WTC11 (cell line): ENCODE data around the gene CMC4. TPM values are rescaled to one million over a fixed set of nuclear protein-coding genes. Genes with fewer than 3 reads are reported as not detected.

Experiments used
- ATAC-seq: fragments of 200-7000 bp; cut with Tn5 transposase; 2 replicates; pipeline ENCODE4 v1.10.0; 2021; ENCODE audit warnings: mild to moderate bottlenecking, moderate library complexity
- CTCF ChIA-PET: fragments of 300-600 bp; sonication (Branson Sonifier 250); formaldehyde crosslinking; loops from one replicate; lab custom pipeline; 2021; ENCODE audit warnings: antibody characterized with exemption; lab: Charles Lee
- POLR2A ChIA-PET: fragments of 350-600 bp; sonication (Branson Sonifier 250); formaldehyde crosslinking; loops from one replicate; lab custom pipeline; 2021; ENCODE audit warnings: antibody characterized with exemption; lab: Charles Lee
- DNase-seq: peaks from one replicate; pipeline ENCODE4 v3.0.0; 2021; ENCODE audit warnings: low spot score
- H3K27ac Mint-ChIP-seq: 2 replicates; pipeline ENCODE4 v1.8.0; 2021; ENCODE audit warnings: mixed read lengths
- H3K27me3 Mint-ChIP-seq: 2 replicates; pipeline ENCODE4 v1.8.0; 2021; ENCODE audit warnings: low read depth, mild to moderate bottlenecking, moderate library complexity, mixed read lengths
- H3K36me3 Mint-ChIP-seq: 2 replicates; pipeline ENCODE4 v1.8.0; 2021; ENCODE audit warnings: mixed read lengths
- H3K4me1 Mint-ChIP-seq: 2 replicates; pipeline ENCODE4 v1.8.0; 2022; ENCODE audit warnings: mixed read lengths
- H3K4me3 Mint-ChIP-seq: 2 replicates; pipeline ENCODE4 v1.8.0; 2021; ENCODE audit warnings: mild to moderate bottlenecking, moderate library complexity, mixed read lengths
- H3K9me3 Mint-ChIP-seq: 2 replicates; pipeline ENCODE4 v1.8.0; 2021; ENCODE audit warnings: mixed read lengths
- ATF6 ChIP-seq: sonication (generic); formaldehyde crosslinking; IDR thresholded peaks from 2 replicates; pipeline ENCODE4 v1.8.1; 2023; ENCODE audit warnings: mild to moderate bottlenecking, missing genetic modification reagents
- FOXJ3 ChIP-seq: sonication (generic); formaldehyde crosslinking; IDR thresholded peaks from 2 replicates; pipeline ENCODE4 v1.9.0; 2021; ENCODE audit warnings: missing genetic modification reagents, mild to moderate bottlenecking, borderline replicate concordance
- GTF2I ChIP-seq: fragments of 250-450 bp; sonication (Bioruptor Pico); conservative IDR thresholded peaks from 2 replicates; pipeline ENCODE4 v1.4.0; 2021; ENCODE audit warnings: mild to moderate bottlenecking
- IRF1 ChIP-seq: sonication (generic); formaldehyde crosslinking; IDR thresholded peaks from 2 replicates; pipeline ENCODE4 v1.8.0; 2023; ENCODE audit warnings: missing genetic modification reagents
- NFE2L1 ChIP-seq: sonication (generic); formaldehyde crosslinking; IDR thresholded peaks from 2 replicates; pipeline ENCODE4 v1.8.1; 2023; ENCODE audit warnings: missing genetic modification reagents
- NR2C2 ChIP-seq: sonication (generic); formaldehyde crosslinking; IDR thresholded peaks from 2 replicates; pipeline ENCODE4 v1.8.0; 2022; ENCODE audit warnings: mild to moderate bottlenecking, missing genetic modification reagents
- OVOL2 ChIP-seq: fragments of 250-450 bp; sonication (Bioruptor Pico); IDR thresholded peaks from 2 replicates; pipeline ENCODE4 v1.9.0; 2021; ENCODE audit warnings: mild to moderate bottlenecking, borderline replicate concordance
- PRRX2 ChIP-seq: fragments of 250-450 bp; sonication (Bioruptor Pico); IDR thresholded peaks from 2 replicates; pipeline ENCODE4 v1.8.0; 2021; ENCODE audit warnings: mild to moderate bottlenecking
- RELA ChIP-seq: sonication (generic); formaldehyde crosslinking; IDR thresholded peaks from 2 replicates; pipeline ENCODE4 v1.8.1; 2022; ENCODE audit warnings: missing genetic modification reagents, mild to moderate bottlenecking, borderline replicate concordance
- RORB ChIP-seq: fragments of 250-450 bp; sonication (Bioruptor Pico); IDR thresholded peaks from 2 replicates; pipeline ENCODE4 v1.9.0; 2021; ENCODE audit warnings: mild to moderate bottlenecking
- SMAD3 ChIP-seq: sonication (generic); formaldehyde crosslinking; IDR thresholded peaks from 2 replicates; pipeline ENCODE4 v1.8.0; 2022; ENCODE audit warnings: missing genetic modification reagents, mild to moderate bottlenecking, borderline replicate concordance
- SMAD4 ChIP-seq: sonication (generic); formaldehyde crosslinking; IDR thresholded peaks from 2 replicates; pipeline ENCODE4 v1.8.0; 2022; ENCODE audit warnings: mild to moderate bottlenecking, missing genetic modification reagents
- SP1 ChIP-seq: sonication (generic); formaldehyde crosslinking; conservative IDR thresholded peaks from 2 replicates; pipeline ENCODE4 v1.8.1; 2022; ENCODE audit warnings: missing genetic modification reagents
- ZNF138 ChIP-seq: sonication (generic); formaldehyde crosslinking; conservative IDR thresholded peaks from 2 replicates; pipeline ENCODE4 v1.8.1; 2022; ENCODE audit warnings: mild to moderate bottlenecking, moderate library complexity, missing genetic modification reagents
- total RNA-seq: library from RNA; stranded (reverse); gene quantifications from 3 replicates; pipeline ENCODE4 v1.2.3, GENCODE V29; 2021
- TF ChIP-seq, protein P1 (sequence below): sonication (generic); formaldehyde crosslinking; IDR thresholded peaks from 2 replicates; pipeline ENCODE4 v1.8.0; 2022; ENCODE audit warnings: mild to moderate bottlenecking, missing genetic modification reagents
- TF ChIP-seq, protein P2 (sequence below): fragments of 250-450 bp; sonication (Bioruptor Pico); IDR thresholded peaks from 2 replicates; pipeline ENCODE4 v1.9.0; 2021; ENCODE audit warnings: mild to moderate bottlenecking
- TF ChIP-seq, protein P3 (sequence below): fragments of 250-450 bp; sonication (Bioruptor Pico); IDR thresholded peaks from 2 replicates; pipeline ENCODE4 v1.9.0; 2021; ENCODE audit warnings: mild to moderate bottlenecking, borderline replicate concordance
- TF ChIP-seq, protein P4 (sequence below): sonication (generic); formaldehyde crosslinking; IDR thresholded peaks from 2 replicates; pipeline ENCODE4 v1.8.0; 2022; ENCODE audit warnings: mild to moderate bottlenecking, missing genetic modification reagents
- TF ChIP-seq, protein P5 (sequence below): sonication (generic); formaldehyde crosslinking; IDR thresholded peaks from 2 replicates; pipeline ENCODE4 v1.8.1; 2022; ENCODE audit warnings: low read depth, mild to moderate bottlenecking, moderate library complexity, missing genetic modification reagents, borderline replicate concordance
- TF ChIP-seq, protein P6 (sequence below): fragments of 250-450 bp; sonication (Bioruptor Pico); IDR thresholded peaks from 2 replicates; pipeline ENCODE4 v1.8.0; 2021; ENCODE audit warnings: mild to moderate bottlenecking

The CMC4 gene
- total RNA-seq, 1 experiment from 2014 or later: 3.0 TPM

DNA sequence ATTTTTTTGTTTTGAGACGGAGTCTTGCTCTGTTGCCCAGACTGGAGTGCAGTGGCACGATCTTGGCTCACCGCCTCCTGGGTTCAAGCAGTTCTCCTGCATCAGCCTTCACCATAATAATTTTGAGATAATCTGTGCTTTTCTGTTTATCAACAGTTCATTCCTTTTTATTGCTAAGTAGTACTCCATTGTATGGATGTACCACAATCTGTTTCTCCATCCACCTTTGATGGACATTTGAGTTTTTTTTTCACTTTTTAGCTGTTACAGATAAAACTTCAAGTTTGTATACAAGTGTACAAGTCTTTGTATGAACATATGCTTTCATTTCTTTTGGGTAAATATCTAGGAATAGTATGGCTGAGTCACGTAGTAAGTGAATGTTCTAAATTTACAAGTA lies 35.2 kb downstream of the CMC4 start:
- ChIA-PET CTCF (no interaction called here), POLR2A (interaction anchor here (1.3 kb wide), 1 partner anchor 9 kb away, joined by 4 read pairs; the partner anchor contains the start of gene FUNDC2)
- Mint-ChIP-seq H3K9me3 (peaks cover 16% of the 10 kb centered on the region), H3K27me3 (no peaks in the 10 kb centered on the region), H3K4me1 (no peaks in the 10 kb centered on the region), H3K27ac (no peak overlapping the region), H3K4me3 (no peak overlapping the region), H3K36me3 (peaks cover 25% of the 10 kb centered on the region)
- DNase-seq (no peak), ATAC-seq (no peak)
- TF ChIP-seq, protein P1, sequence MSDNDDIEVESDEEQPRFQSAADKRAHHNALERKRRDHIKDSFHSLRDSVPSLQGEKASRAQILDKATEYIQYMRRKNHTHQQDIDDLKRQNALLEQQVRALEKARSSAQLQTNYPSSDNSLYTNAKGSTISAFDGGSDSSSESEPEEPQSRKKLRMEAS: no peak
- TF ChIP-seq, protein P2, sequence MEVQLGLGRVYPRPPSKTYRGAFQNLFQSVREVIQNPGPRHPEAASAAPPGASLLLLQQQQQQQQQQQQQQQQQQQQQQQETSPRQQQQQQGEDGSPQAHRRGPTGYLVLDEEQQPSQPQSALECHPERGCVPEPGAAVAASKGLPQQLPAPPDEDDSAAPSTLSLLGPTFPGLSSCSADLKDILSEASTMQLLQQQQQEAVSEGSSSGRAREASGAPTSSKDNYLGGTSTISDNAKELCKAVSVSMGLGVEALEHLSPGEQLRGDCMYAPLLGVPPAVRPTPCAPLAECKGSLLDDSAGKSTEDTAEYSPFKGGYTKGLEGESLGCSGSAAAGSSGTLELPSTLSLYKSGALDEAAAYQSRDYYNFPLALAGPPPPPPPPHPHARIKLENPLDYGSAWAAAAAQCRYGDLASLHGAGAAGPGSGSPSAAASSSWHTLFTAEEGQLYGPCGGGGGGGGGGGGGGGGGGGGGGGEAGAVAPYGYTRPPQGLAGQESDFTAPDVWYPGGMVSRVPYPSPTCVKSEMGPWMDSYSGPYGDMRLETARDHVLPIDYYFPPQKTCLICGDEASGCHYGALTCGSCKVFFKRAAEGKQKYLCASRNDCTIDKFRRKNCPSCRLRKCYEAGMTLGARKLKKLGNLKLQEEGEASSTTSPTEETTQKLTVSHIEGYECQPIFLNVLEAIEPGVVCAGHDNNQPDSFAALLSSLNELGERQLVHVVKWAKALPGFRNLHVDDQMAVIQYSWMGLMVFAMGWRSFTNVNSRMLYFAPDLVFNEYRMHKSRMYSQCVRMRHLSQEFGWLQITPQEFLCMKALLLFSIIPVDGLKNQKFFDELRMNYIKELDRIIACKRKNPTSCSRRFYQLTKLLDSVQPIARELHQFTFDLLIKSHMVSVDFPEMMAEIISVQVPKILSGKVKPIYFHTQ: no peak
- no peak for TF ChIP-seq ZNF138 (CRISPR knock-in tag)
- no peak for TF ChIP-seq RELA
- no peak for TF ChIP-seq FOXJ3 (CRISPR knock-in tag)
- TF ChIP-seq, protein P3, sequence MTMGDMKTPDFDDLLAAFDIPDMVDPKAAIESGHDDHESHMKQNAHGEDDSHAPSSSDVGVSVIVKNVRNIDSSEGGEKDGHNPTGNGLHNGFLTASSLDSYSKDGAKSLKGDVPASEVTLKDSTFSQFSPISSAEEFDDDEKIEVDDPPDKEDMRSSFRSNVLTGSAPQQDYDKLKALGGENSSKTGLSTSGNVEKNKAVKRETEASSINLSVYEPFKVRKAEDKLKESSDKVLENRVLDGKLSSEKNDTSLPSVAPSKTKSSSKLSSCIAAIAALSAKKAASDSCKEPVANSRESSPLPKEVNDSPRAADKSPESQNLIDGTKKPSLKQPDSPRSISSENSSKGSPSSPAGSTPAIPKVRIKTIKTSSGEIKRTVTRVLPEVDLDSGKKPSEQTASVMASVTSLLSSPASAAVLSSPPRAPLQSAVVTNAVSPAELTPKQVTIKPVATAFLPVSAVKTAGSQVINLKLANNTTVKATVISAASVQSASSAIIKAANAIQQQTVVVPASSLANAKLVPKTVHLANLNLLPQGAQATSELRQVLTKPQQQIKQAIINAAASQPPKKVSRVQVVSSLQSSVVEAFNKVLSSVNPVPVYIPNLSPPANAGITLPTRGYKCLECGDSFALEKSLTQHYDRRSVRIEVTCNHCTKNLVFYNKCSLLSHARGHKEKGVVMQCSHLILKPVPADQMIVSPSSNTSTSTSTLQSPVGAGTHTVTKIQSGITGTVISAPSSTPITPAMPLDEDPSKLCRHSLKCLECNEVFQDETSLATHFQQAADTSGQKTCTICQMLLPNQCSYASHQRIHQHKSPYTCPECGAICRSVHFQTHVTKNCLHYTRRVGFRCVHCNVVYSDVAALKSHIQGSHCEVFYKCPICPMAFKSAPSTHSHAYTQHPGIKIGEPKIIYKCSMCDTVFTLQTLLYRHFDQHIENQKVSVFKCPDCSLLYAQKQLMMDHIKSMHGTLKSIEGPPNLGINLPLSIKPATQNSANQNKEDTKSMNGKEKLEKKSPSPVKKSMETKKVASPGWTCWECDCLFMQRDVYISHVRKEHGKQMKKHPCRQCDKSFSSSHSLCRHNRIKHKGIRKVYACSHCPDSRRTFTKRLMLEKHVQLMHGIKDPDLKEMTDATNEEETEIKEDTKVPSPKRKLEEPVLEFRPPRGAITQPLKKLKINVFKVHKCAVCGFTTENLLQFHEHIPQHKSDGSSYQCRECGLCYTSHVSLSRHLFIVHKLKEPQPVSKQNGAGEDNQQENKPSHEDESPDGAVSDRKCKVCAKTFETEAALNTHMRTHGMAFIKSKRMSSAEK (CRISPR knock-in tag): no peak
- TF ChIP-seq, protein P4, sequence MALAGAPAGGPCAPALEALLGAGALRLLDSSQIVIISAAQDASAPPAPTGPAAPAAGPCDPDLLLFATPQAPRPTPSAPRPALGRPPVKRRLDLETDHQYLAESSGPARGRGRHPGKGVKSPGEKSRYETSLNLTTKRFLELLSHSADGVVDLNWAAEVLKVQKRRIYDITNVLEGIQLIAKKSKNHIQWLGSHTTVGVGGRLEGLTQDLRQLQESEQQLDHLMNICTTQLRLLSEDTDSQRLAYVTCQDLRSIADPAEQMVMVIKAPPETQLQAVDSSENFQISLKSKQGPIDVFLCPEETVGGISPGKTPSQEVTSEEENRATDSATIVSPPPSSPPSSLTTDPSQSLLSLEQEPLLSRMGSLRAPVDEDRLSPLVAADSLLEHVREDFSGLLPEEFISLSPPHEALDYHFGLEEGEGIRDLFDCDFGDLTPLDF (CRISPR knock-in tag): no peak
- no peak for TF ChIP-seq PRRX2 (CRISPR knock-in tag)
- no peak for TF ChIP-seq SP1 (CRISPR knock-in tag)
- TF ChIP-seq NFE2L1 (CRISPR knock-in tag): no peak
- no peak for TF ChIP-seq SMAD4 (CRISPR knock-in tag)
- TF ChIP-seq SMAD3: no peak

GRCh38 chrX:155031657-155032056 lies 39.3 kb downstream of the CMC4 start:
- Mint-ChIP-seq H3K4me1 (peaks cover 5% of the 10 kb centered on the region; the same call in 1 of the 2 replicates), H3K27me3 (no peaks in the 10 kb centered on the region), H3K27ac (no peak overlapping the region), H3K4me3 (no peak overlapping the region), H3K9me3 (peaks cover 16% of the 10 kb centered on the region), H3K36me3 (peaks cover 21% of the 10 kb centered on the region)
- ChIA-PET CTCF (interaction anchor here (0.7 to 1.2 kb wide), 3 partner anchors 17 to 114 kb away, joined by 3 read pairs; no protein-coding TSS in a partner anchor), POLR2A (no interaction called here)
- DNase-seq: no peak
- ATAC-seq: no peak
- TF ChIP-seq, protein P5, sequence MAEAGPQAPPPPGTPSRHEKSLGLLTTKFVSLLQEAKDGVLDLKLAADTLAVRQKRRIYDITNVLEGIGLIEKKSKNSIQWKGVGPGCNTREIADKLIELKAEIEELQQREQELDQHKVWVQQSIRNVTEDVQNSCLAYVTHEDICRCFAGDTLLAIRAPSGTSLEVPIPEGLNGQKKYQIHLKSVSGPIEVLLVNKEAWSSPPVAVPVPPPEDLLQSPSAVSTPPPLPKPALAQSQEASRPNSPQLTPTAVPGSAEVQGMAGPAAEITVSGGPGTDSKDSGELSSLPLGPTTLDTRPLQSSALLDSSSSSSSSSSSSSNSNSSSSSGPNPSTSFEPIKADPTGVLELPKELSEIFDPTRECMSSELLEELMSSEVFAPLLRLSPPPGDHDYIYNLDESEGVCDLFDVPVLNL: no peak
- TF ChIP-seq, protein P6, sequence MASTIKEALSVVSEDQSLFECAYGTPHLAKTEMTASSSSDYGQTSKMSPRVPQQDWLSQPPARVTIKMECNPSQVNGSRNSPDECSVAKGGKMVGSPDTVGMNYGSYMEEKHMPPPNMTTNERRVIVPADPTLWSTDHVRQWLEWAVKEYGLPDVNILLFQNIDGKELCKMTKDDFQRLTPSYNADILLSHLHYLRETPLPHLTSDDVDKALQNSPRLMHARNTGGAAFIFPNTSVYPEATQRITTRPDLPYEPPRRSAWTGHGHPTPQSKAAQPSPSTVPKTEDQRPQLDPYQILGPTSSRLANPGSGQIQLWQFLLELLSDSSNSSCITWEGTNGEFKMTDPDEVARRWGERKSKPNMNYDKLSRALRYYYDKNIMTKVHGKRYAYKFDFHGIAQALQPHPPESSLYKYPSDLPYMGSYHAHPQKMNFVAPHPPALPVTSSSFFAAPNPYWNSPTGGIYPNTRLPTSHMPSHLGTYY (CRISPR knock-in tag): no peak
- TF ChIP-seq ATF6 (CRISPR knock-in tag) (no peak), IRF1 (CRISPR knock-in tag) (no peak), NFE2L1 (CRISPR knock-in tag) (no peak), NR2C2 (CRISPR knock-in tag) (no peak), GTF2I (CRISPR knock-in tag) (no peak), SMAD3 (no peak), OVOL2 (CRISPR knock-in tag) (no peak), RORB (CRISPR knock-in tag) (no peak)
- TF ChIP-seq, protein P1: no peak
